NCI-H128 (cell line): ENCODE results near the gene TMEM72.

ENCODE experiments used
- DNase-seq: peaks from one replicate; lab custom pipeline; 2025; ENCODE audit not compliant: unreplicated experiment; lab: John Stamatoyannopoulos, UW

Gene TMEM72

GRCh38 chr10:44951576-44952226, 40.6 kb downstream of the TMEM72 start:
- no peak for DNase-seq

- DNase-seq = no peak
These were observed 41.7 kb downstream of the TMEM72 start for GRCh38 chr10:44952779-44953231.

GRCh38 chr10:44954042-44954441, 42.9 kb downstream of the TMEM72 start:
- no peak for DNase-seq

- DNase-seq = no peak
These were observed 43.8 kb downstream of the TMEM72 start for GRCh38 chr10:44954962-44955361.

GRCh38 chr10:44955413-44956070, 44.4 kb downstream of the TMEM72 start:
- no peak for DNase-seq

- DNase-seq = no peak
These were observed 45.1 kb downstream of the TMEM72 start for GRCh38 chr10:44956226-44956625.

GRCh38 chr10:44956717-44957706, 45.9 kb downstream of the TMEM72 start:
- DNase-seq = no peak

- no peak for DNase-seq
These were observed 47.2 kb downstream of the TMEM72 start for GRCh38 chr10:44958196-44958897.

GRCh38 chr10:44958898-44959246, 47.7 kb downstream of the TMEM72 start:
- no peak for DNase-seq

- DNase-seq = peak; percentile 45
These were observed 48.3 kb downstream of the TMEM72 start, which contains the start of gene RASSF4 for GRCh38 chr10:44959247-44960087. RASSF4 (plus strand) TSS chr10:44959802; CDS start chr10:44970203, 10,401 bp downstream.

- no peak for DNase-seq
These were observed 48.9 kb downstream of the TMEM72 start for GRCh38 chr10:44960088-44960460.

- DNase-seq = no peak
These were observed 49.5 kb downstream of the TMEM72 start for GRCh38 chr10:44960482-44961229.

GRCh38 chr10:44961230-44961571, 50.1 kb downstream of the TMEM72 start:
- no peak for DNase-seq

- no peak for DNase-seq
These were observed 51.0 kb downstream of the TMEM72 start for GRCh38 chr10:44961931-44962750.

GRCh38 chr10:44962870-44963738, 52.0 kb downstream of the TMEM72 start:
- DNase-seq = no peak

GRCh38 chr10:44963772-44964633, 52.9 kb downstream of the TMEM72 start:
- DNase-seq = no peak

GRCh38 chr10:44965104-44965503, 54.0 kb downstream of the TMEM72 start:
- no peak for DNase-seq
